ENCODE measurements around the gene TRIM41.
"Not testable (repeated sequence)": the region's sequence is repeated elsewhere in the genome, so short reads cannot be mapped to it uniquely, and the experiment has no call there.

TRIM41 gene

GRCh38 chr5:181205761-181206649 is 17.1 kb upstream of the TRIM41 start:
- TF ChIP-seq CTCF (IDR thresholded peaks at IDR 0.05; ENCODE audit: low read depth, low read length): no peak
- peak overlapping the region; percentile 9 to 20 for H3K4me3 ChIP-seq (replicated peaks in 1 of 2; ENCODE audit: low read depth in 2 of 2, low read length in 2 of 2)
- peak in 1 of 2 donors; percentile 50 for DNase-seq (ENCODE audit: low read depth in 2 of 2)

GRCh38 chr5:181207214-181207959 is 15.7 kb upstream of the TRIM41 start:
- peak overlapping the region; percentile 46 for H3K4me3 ChIP-seq (replicated peaks in 1 of 2; ENCODE audit: low read depth in 2 of 2, low read length in 2 of 2)
- TF ChIP-seq CTCF (IDR thresholded peaks at IDR 0.05; ENCODE audit: low read depth, low read length): no peak
- DNase-seq (ENCODE audit: low read depth in 2 of 2): peak; percentile 92 to 96

- H3K4me3 ChIP-seq (replicated peaks in 1 of 2; ENCODE audit: low read depth in 2 of 2, low read length in 2 of 2): no peak overlapping the region
- DNase-seq (ENCODE audit: low read depth in 2 of 2): no peak
- no peak for TF ChIP-seq CTCF (IDR thresholded peaks at IDR 0.05; ENCODE audit: low read depth, low read length)
These were observed 15.2 kb upstream of the TRIM41 start for GRCh38 chr5:181207960-181208253.

GRCh38 chr5:181209006-181209405 is 14.1 kb upstream of the TRIM41 start:
- DNase-seq (ENCODE audit: low read depth in 2 of 2); H3K4me3 ChIP-seq (replicated peaks in 1 of 2; ENCODE audit: low read depth in 2 of 2, low read length in 2 of 2): not testable (repeated sequence)

- DNase-seq (ENCODE audit: low read depth in 2 of 2); H3K4me3 ChIP-seq (replicated peaks in 1 of 2; ENCODE audit: low read depth in 2 of 2, low read length in 2 of 2): not testable (repeated sequence)
These were observed 12.9 kb upstream of the TRIM41 start for GRCh38 chr5:181210148-181210547.

- not testable (repeated sequence) for DNase-seq (ENCODE audit: low read depth in 2 of 2); H3K4me3 ChIP-seq (replicated peaks in 1 of 2; ENCODE audit: low read depth in 2 of 2, low read length in 2 of 2)
These were observed 12.4 kb upstream of the TRIM41 start for GRCh38 chr5:181210698-181211097.

- DNase-seq (ENCODE audit: low read depth in 2 of 2): no peak
- no peak for TF ChIP-seq CTCF (IDR thresholded peaks at IDR 0.05; ENCODE audit: low read depth, low read length)
These were observed 11.9 kb upstream of the TRIM41 start for GRCh38 chr5:181211208-181211607.

GRCh38 chr5:181212080-181212479 is 11.0 kb upstream of the TRIM41 start:
- no peak overlapping the region for H3K4me3 ChIP-seq (replicated peaks in 1 of 2; ENCODE audit: low read depth in 2 of 2, low read length in 2 of 2)
- no peak for TF ChIP-seq CTCF (IDR thresholded peaks at IDR 0.05; ENCODE audit: low read depth, low read length)
- no peak for DNase-seq (ENCODE audit: low read depth in 2 of 2)

More at GRCh38 chr5:181211208-181211607, 11.9 kb upstream of the TRIM41 start:
- H3K4me3 ChIP-seq (replicated peaks in 1 of 2; ENCODE audit: low read depth in 2 of 2, low read length in 2 of 2): no peak overlapping the region

Data from cardiac fibroblast (primary cell).